GM10248 (cell line): Measurements from ENCODE around the gene C12orf42.

Source experiments
- CTCF ChIA-PET: fragments of 300-600 bp; sonication (Branson Sonifier 250); formaldehyde crosslinking; extraction: SDS; loops from one replicate; lab custom pipeline; 2021; ENCODE audit warnings: antibody characterized with exemption; lab: Yijun Ruan, JAX
- POLR2A ChIA-PET: fragments of 350-650 bp; sonication (Branson Sonifier 250); formaldehyde crosslinking; extraction: SDS; loops from one replicate; lab custom pipeline; 2020; ENCODE audit warnings: antibody characterized with exemption; lab: Yijun Ruan, JAX
- DNase-seq: peaks from one replicate; pipeline ENCODE4 v3.0.0; 2012; ENCODE audit errors: extremely low spot score
- CTCF ChIP-seq: IDR thresholded peaks from 2 replicates; pipeline ENCODE4 v1.5.1; 2012; ENCODE audit warnings: mild to moderate bottlenecking, low read depth; ENCODE audit errors: extremely low read depth, missing control alignments, control extremely low read depth

C12orf42 gene

GRCh38 chr12:103382736-103383346 is 112.9 kb downstream of the C12orf42 start:
- ChIA-PET CTCF (interaction anchor here (0.9 kb wide), 1 partner anchor 21 kb away, joined by 3 read pairs; no protein-coding TSS in a partner anchor), POLR2A (no interaction called here)
- no peak for DNase-seq
- TF ChIP-seq CTCF = no peak

GRCh38 chr12:103382119-103382518 is 113.6 kb downstream of the C12orf42 start:
- TF ChIP-seq CTCF = no peak
- CTCF ChIA-PET = no interaction called here
- DNase-seq = no peak
- POLR2A ChIA-PET = no interaction called here

- TF ChIP-seq CTCF = no peak
- CTCF ChIA-PET = interaction anchor here (1.6 kb wide), 1 partner anchor 169 kb away, joined by 5 read pairs; no protein-coding TSS in a partner anchor
Measured at GRCh38 chr12:103379670-103380069, 116.1 kb downstream of the C12orf42 start.

GRCh38 chr12:103373088-103373523 is 122.7 kb downstream of the C12orf42 start:
- DNase-seq = no peak
- TF ChIP-seq CTCF = no peak
- POLR2A ChIA-PET = no interaction called here
- CTCF ChIA-PET = no interaction called here

More at GRCh38 chr12:103379670-103380069, 116.1 kb downstream of the C12orf42 start:
- POLR2A ChIA-PET = no interaction called here
- no peak for DNase-seq

GRCh38 chr12:103369929-103370328 is 125.8 kb downstream of the C12orf42 start:
- TF ChIP-seq CTCF = no peak

GRCh38 chr12:103368167-103368566 is 127.6 kb downstream of the C12orf42 start:
- TF ChIP-seq CTCF = no peak
- ChIA-PET POLR2A (no interaction called here), CTCF (interaction anchor here (0.6 kb wide), 1 partner anchor 89 kb away, joined by 3 read pairs; no protein-coding TSS in a partner anchor)

More at GRCh38 chr12:103369929-103370328, 125.8 kb downstream of the C12orf42 start:
- ChIA-PET POLR2A (no interaction called here), CTCF (interaction anchor here (1.8 kb wide), 1 partner anchor 421 kb away, joined by 4 read pairs; no protein-coding TSS in a partner anchor)
- DNase-seq = no peak

More at GRCh38 chr12:103368167-103368566, 127.6 kb downstream of the C12orf42 start:
- DNase-seq = no peak
